HepG2 (cell line): Measurements from ENCODE around the gene ELOVL6. TPM values are rescaled to one million over a fixed set of nuclear protein-coding genes. Genes with fewer than 3 reads are reported as not detected.

Source experiments
- ATAC-seq: fragments of 200-7000 bp; cut with Tn5 transposase; 3 replicates; pipeline ENCODE4 v1.9.1; 2020; ENCODE audit warnings: mild to moderate bottlenecking, moderate library complexity
- BruUV-seq: library from RNA; stranded (reverse); fragments of 400-500 nt; replicated peaks from 2 replicates; lab custom pipeline; 2021; lab: Mats Ljungman, UMichigan
- CTCF ChIA-PET: fragments of 300-600 bp; formaldehyde crosslinking; extraction: SDS; loops from one replicate; lab custom pipeline; 2021; ENCODE audit warnings: low total read pairs, inconsistent platforms, low intra/inter-chr PET ratio; lab: Yijun Ruan, JAX
- POLR2A ChIA-PET: fragments of 350-600 bp; sonication (Branson Sonifier 250); formaldehyde crosslinking; loops from one replicate; lab custom pipeline; 2020; ENCODE audit warnings: antibody characterized with exemption, inconsistent platforms; lab: Yijun Ruan, JAX
- DNase-seq: peaks from one replicate; pipeline ENCODE4 v3.0.0-alpha.2; 2015; ENCODE audit warnings: low spot score
- FAIRE-seq: peaks from 3 replicates; lab custom pipeline; 2011; peaks lifted over from hg19 to GRCh38; lab: Jason Lieb, UNC
- H2AFZ ChIP-seq: one replicate; pipeline ENCODE4 v1.6.1; 2011; ENCODE audit warnings: low read length, inconsistent platforms
- H3K27ac ChIP-seq: fragments of 300-600 bp; 3 replicates; pipeline ENCODE4 v1.8.0; 2011; ENCODE audit warnings: mixed run types, mild to moderate bottlenecking, mixed read lengths, low read length, inconsistent platforms; ENCODE audit not compliant: insufficient read depth; ENCODE audit errors: extremely low read length
- H3K27me3 ChIP-seq, 2 experiments: fragments of 200-600 bp in 1 of 2; 2 replicates in 1 of 2; 3 replicates in 1 of 2; pipeline versions ENCODE4 v1.6.0 to v1.8.0; 2011; ENCODE audit warnings: low read length in 2 of 2, mild to moderate bottlenecking in 2 of 2, moderate library complexity in 2 of 2, inconsistent platforms in 1 of 2; ENCODE audit not compliant: insufficient read depth in 2 of 2, control insufficient read depth in 1 of 2
- H3K36me3 ChIP-seq, 2 experiments: fragments of 200-600 bp in 1 of 2; replicated peaks in 1 of 2; 2 replicates in 1 of 2; 3 replicates in 1 of 2; pipeline versions ENCODE4 v1.5.1 to v1.8.0; 2011; ENCODE audit warnings: low read length in 2 of 2, inconsistent platforms in 1 of 2; ENCODE audit not compliant: insufficient read depth in 2 of 2, control insufficient read depth in 1 of 2
- H3K4me1 ChIP-seq: 2 replicates; pipeline ENCODE4 v1.5.1; 2012; ENCODE audit warnings: low read length, inconsistent platforms; ENCODE audit not compliant: insufficient read depth
- H3K4me2 ChIP-seq: 2 replicates; pipeline ENCODE4 v1.6.0; 2011; ENCODE audit warnings: low read depth, low read length, inconsistent platforms
- H3K4me3 ChIP-seq, 3 experiments: fragments of 200-600 bp in 1 of 3; sonication (generic), shearing (Covaris generic) in 1 of 3; replicated peaks in 1 of 3; 2 replicates each; pipeline ENCODE4 v1.5.1; 2011 to 2016; ENCODE audit warnings: low read length in 3 of 3, inconsistent platforms in 2 of 3, low read depth in 2 of 3, mild to moderate bottlenecking in 2 of 3, control low read depth in 1 of 3, mixed read lengths in 1 of 3; ENCODE audit not compliant: insufficient read depth in 1 of 3
- H3K79me2 ChIP-seq: one replicate; pipeline ENCODE4 v1.6.1; 2011; ENCODE audit warnings: low read length, inconsistent platforms; ENCODE audit not compliant: insufficient read depth
- H3K9ac ChIP-seq: 2 replicates; pipeline ENCODE4 v1.6.0; 2011; ENCODE audit warnings: mild to moderate bottlenecking, low read depth, low read length, inconsistent platforms; ENCODE audit not compliant: insufficient read depth
- H3K9me3 ChIP-seq: 2 replicates; pipeline ENCODE4 v1.5.1; 2012; ENCODE audit warnings: mild to moderate bottlenecking, low read length
- H4K20me1 ChIP-seq: 2 replicates; pipeline ENCODE4 v1.6.0; 2011; ENCODE audit warnings: inconsistent platforms, mild to moderate bottlenecking, low read length, moderate library complexity; ENCODE audit not compliant: insufficient read depth
- CTCF ChIP-seq: sonication (generic); formaldehyde crosslinking; IDR thresholded peaks from 2 replicates; pipeline ENCODE4 v1.5.0; 2020; ENCODE audit warnings: mild to moderate bottlenecking, missing genetic modification reagents, moderate library complexity
- MIXL1 ChIP-seq: IDR thresholded peaks from 2 replicates; pipeline ENCODE4 v1.6.1; 2016
- NR3C1 ChIP-seq: sonication (generic); formaldehyde crosslinking; IDR thresholded peaks from 2 replicates; pipeline ENCODE4 v1.4.0; 2020; ENCODE audit warnings: missing genetic modification reagents
- PTBP1 ChIP-seq: fragments of 200-400 bp; formaldehyde crosslinking; IDR thresholded peaks from 2 replicates; pipeline ENCODE4 v1.6.1; 2018; ENCODE audit warnings: low read length, low read depth; ENCODE audit not compliant: poor library complexity, severe bottlenecking
- RAD21 ChIP-seq: fragments of 450-650 bp; formaldehyde crosslinking; IDR thresholded peaks from 2 replicates; pipeline ENCODE4 v1.5.0; 2020; ENCODE audit warnings: mild to moderate bottlenecking
- RFXANK ChIP-seq: IDR thresholded peaks from 2 replicates; pipeline ENCODE4 v1.6.1; 2016
- SMC3 ChIP-seq: IDR thresholded peaks from 2 replicates; pipeline ENCODE4 v1.6.1; 2011; ENCODE audit warnings: low read length, improper control_type of control experiment
- STAG1 ChIP-seq: sonication (generic); formaldehyde crosslinking; IDR thresholded peaks from 2 replicates; pipeline ENCODE4 v1.4.0; 2020; ENCODE audit warnings: missing genetic modification reagents
- ZNF574 ChIP-seq: sonication (generic); formaldehyde crosslinking; IDR thresholded peaks from 2 replicates; pipeline ENCODE4 v1.4.0; 2020; ENCODE audit warnings: missing genetic modification reagents
- ZNF580 ChIP-seq: IDR thresholded peaks from 2 replicates; pipeline ENCODE4 v1.6.1; 2016; ENCODE audit warnings: low read depth, borderline replicate concordance
- WGBS: methylation state at CpG from one replicate; pipeline ENCODE4 v1.1.6; 2017; ENCODE audit warnings: low lambda C conversion rate; 5-methylcytosine and 5-hydroxymethylcytosine counted together
- in situ Hi-C: cut with HindIII; loops from 2 replicates; pipeline ENCODE4 v1.10.0; 2017; ENCODE audit warnings: low pct_unique_long_range_greater_than_20kb; ENCODE audit not compliant: extremely low pct_ligation_motif_present
- intact Hi-C: fragments of 100-400 bp; cut with micrococcal nuclease; formaldehyde crosslinking; loops from one replicate; pipeline ENCODE4 v1.10.0; 2022; ENCODE audit not compliant: unreplicated experiment
- polyA plus RNA-seq, 8 experiments: library from polyadenylated mRNA; depleted of rRNA in 3 of 8; stranded (reverse) in 7 of 8; unstranded in 1 of 8; fragments of >200 nt; fragmentation: Illumina TruSeq in 4 of 8; extraction: Trizol in 4 of 8; gene quantifications; 2 replicates each; pipeline versions ENCODE4 v1.2.1 to v1.2.3, GENCODE V29; 2011 to 2016; ENCODE audit warnings: low read depth in 4 of 8, missing spikeins in 1 of 8, mixed read lengths in 1 of 8; ENCODE audit not compliant: insufficient read depth in 1 of 8
- total RNA-seq, 5 experiments: library from RNA; depleted of rRNA; stranded (reverse); fragments of >200 nt; fragmentation: Illumina TruSeq; extraction: Trizol; gene quantifications; 2 replicates each; pipeline ENCODE4 v1.2.3, GENCODE V29; 2016; ENCODE audit warnings: low read depth in 1 of 5

Gene ELOVL6
- total and polyA plus RNA-seq, 2 of the 13 experiments (the other 11 are each of a cell fraction or from before 2014, with no cell fraction given): 14.1 to 23.2 TPM

GRCh38 chr4:110005461-110006056, 192.9 kb downstream of the ELOVL6 start:
- Histone ChIP-seq H4K20me1 (no peaks in the 10 kb centered on the region), H3K79me2 (no peaks in the 10 kb centered on the region), H3K27me3 (no peaks in the 10 kb centered on the region), H3K4me1 (peaks cover 29% of the 10 kb centered on the region), H2AFZ (no peak overlapping the region), H3K4me2 (no peak overlapping the region), H3K4me3 (no peak overlapping the region), H3K9me3 (no peaks in the 10 kb centered on the region), H3K27ac (no peak overlapping the region), H3K9ac (no peak overlapping the region), H3K36me3 (no peaks in the 10 kb centered on the region)
- BruUV-seq: no TSS peak
- 0% methylated on average over 1 of the region's 1 CpG for WGBS
- ChIA-PET POLR2A (no interaction called here), CTCF (interaction anchor here (0.5 to 3.8 kb wide), 5 partner anchors 206 to 554 kb away, joined by 4 to 49 read pairs (median 6); no protein-coding TSS in a partner anchor)
- in situ Hi-C loops (loop anchor here (5.0 to 25.0 kb wide), 3 partner anchors 309 to 1632 kb away; no protein-coding TSS in a partner anchor), intact Hi-C loops (loop anchor here (1.0 to 5.0 kb wide), 4 partner anchors 192 to 511 kb away; partner anchors contain the start of gene ELOVL6)
- DNase-seq: peak; percentile 60
- peak; percentile 50 for ATAC-seq
- FAIRE-seq: peak; percentile 78
- TF ChIP-seq SMC3: peak; percentile 64
- TF ChIP-seq RFXANK (CRISPR knock-in tag): no peak
- no peak for TF ChIP-seq NR3C1
- TF ChIP-seq PTBP1: no peak
- TF ChIP-seq CTCF (CRISPR knock-in tag): peak; percentile 77
- peak; percentile 45; the same call in 1 of the 2 replicates for TF ChIP-seq RAD21 (CRISPR knock-in tag)
- TF ChIP-seq ZNF574 (CRISPR knock-in tag): no peak
- no peak for TF ChIP-seq ZNF580 (CRISPR knock-in tag)
- peak; percentile 91 for TF ChIP-seq STAG1 (CRISPR knock-in tag)
- peak; percentile 71; the same call in 1 of the 2 replicates for TF ChIP-seq MIXL1
